Right kidney (tissue), 1 donor: Measurements from ENCODE around the gene LMF1.
A peak's percentile ranks its signal among the peaks of the same experiment; 100 is the strongest.
"Not testable (repeated sequence)": the region's sequence is repeated elsewhere in the genome, so short reads cannot be mapped to it uniquely, and the experiment has no call there.

ENCODE experiments used
- DNase-seq: peaks from one replicate; pipeline ENCODE4 v3.0.0-alpha.2; 2016

LMF1 gene

DNA sequence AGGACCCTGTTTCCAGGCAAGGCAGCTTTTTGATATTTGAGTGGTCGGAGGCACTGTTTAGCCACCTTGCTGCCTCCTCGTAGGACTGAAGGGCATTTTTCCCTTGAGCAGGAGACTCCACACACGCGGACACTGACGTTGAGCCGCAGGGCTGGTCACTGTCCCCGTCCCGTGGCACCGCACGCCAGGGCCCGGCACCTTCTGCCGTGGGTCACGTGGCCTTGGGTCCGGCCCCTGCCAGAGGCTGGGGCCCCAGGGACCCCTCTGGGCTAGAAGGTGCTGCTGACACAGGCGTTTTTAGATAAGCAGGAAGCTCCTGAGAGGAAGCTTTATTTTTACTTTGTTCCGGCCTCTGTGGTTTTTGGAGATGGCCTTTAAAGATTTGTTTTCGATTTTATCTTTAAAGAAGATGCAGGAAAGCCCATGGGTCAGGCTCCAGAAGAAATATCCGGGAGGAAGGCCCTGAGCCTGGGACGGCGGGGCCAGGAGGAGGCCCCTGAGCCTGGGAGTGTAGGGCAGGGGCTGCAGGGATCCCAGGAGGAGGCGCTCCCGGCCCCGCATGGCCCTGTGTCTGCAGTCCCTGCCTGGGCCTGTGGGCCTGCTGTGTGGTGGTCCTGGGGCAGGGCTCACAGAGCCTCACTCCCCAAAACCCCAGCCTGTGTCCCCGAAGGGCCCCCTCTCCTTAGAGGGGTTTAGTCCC, 139.8 kb downstream of the LMF1 start:
- DNase-seq, result no peak

DNA sequence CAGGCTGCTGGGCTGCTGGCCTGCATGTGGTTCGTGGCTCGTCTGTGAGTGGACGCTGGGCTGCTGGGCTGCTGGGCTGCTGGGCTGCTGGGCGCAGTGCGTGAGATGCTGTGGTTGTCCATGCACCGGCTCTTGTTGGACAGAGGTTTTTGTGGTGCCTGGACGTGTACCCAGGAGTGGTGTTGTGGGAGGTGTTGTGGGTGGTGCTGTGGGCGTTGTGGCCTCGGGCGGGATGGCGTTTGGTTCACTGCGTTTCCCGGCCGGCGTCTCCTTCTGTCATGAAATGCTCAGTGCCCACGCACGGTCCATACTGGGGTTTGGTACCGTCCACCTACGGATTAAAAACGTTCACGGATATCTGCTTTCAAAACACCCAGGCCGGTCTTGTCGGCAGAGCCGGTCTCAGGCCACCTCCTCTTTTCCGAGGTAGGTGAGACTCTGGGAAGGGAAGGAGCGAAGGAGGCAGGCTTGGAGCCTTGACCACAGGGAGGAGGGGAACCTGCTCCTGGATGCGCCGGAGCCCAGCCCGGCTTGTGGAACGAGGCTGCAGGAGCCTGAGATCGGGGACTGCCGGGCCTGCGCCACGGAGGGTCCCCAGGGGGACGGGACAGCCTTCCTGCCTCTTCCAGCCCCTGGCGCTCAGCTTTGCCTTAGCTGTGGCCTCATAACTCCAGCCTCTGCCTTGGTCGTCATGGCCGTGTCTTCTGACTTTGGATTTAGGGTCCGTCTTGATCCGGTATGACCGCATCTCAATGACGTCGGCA, 140.5 kb downstream of the LMF1 start:
- DNase-seq, result no peak

DNA sequence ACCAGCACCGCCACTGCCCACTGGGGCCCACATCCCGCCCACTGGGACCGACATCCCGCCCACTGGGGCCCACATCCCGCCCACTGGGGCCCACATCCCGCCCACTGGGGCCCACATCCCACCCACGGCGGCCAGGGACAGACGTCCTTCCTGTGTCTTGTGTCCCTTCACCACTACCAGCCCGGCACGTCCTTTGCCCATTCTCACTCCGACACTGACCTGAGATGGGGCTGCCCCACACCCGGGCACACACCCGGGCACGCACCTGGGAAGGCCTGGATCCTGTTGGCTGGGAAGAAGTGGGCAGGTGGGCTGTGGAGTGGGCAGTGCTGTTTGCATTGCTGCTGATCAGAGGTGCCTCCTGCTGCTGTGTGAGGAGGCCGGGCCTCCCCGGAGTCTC, 141.9 kb downstream of the LMF1 start:
- DNase-seq, result no peak

GRCh38 chr16:827513-827912, 143.3 kb downstream of the LMF1 start:
- DNase-seq, result no peak

DNA sequence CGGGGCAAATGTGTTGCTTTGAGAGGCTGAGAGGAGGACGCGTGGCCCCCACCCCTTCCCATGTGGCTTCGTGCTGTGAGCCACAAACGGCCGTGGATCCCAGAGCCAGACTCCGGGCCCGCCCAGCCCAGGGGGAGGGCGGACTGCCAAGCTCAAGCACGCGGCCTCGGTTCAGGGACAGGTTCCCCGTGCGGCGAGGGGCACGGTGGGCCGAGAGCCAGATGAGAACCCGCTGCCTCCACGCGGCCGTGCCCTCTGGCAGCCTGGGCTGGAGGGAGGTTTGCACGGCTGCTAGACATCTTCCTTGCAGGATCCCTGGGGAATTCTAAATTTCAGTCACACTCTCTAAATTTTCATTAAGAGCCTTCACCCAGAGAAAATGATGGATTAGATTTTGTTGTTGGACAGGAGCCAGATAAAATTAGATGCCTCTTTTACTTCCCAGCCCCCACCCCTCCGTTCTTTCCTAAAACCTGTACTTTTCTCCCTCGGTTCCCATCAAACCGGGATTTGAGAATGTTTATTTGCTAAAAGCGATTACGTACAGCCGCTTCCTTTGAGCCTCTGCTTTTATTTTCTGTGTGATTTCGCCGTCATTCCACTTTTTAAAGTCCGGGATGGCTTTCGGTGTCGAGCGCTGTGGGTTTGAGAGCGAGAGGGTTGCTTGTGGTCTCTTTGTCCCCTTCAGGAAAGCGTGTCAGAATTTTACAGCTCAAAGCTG, 145.3 kb downstream of the LMF1 start:
- DNase-seq, result no peak

- DNase-seq, result no peak
Measured at GRCh38 chr16:824601-825000, 146.2 kb downstream of the LMF1 start.

- DNase-seq, result no peak
Measured at GRCh38 chr16:824194-824593, 146.6 kb downstream of the LMF1 start.

- no peak for DNase-seq
Measured at GRCh38 chr16:822909-823297, 147.9 kb downstream of the LMF1 start.

DNA sequence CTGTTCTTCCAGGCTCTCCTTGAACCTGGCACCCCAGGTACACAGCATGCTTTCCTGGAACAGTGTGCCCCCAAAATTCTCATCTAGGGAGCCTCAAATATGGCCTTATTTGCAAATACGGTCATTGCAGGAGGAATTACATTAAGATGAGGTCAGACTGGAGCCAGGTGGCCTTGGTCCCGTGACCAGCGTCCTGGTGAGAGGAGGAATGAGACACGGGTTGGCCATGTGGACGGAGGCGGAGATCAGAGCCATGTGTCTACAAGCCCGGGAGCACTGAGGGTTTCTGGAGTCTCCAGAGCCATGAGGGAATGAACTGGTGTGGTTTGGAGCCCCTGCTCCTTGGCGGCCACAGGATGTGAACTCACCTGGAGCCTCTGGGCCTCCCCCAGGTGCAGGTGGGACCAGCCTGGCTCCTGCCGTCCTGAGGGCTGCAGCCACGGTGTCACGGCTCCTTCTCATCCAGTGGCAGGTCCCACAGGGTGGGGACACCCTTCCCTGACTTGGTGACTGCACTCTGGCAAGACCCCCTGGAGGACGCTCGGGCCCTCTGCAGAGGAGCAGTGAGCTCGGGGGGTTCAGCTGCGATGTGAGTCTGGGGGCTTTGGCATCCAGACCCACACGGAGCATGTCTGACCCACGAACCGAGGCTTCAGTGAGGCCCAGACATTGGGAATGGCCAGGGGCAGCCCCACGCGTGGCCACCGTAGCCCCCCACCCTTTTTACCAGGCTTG, 148.4 kb downstream of the LMF1 start:
- DNase-seq, result no peak

DNA sequence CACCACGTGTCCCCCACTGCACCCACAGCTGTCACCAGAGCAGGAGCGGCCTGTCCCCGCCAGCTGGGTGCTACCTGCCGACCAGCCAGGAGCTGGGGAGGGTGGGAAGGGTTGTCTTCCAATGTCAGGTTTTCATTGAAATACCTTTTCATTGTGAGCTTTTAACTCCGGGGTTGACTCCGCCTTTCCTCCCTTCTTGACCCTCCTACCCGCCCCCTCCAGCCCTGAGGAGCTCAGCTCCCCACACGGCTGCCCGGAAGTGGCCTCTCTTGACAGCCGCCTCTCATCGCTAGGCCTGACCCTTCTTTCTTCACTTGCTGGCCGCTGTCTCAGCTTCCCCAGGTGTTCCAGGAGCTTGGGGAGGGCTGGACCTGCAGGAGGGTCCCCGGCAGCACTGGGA, 149.0 kb downstream of the LMF1 start:
- DNase-seq, result no peak

GRCh38 chr16:820748-821147, 150.0 kb downstream of the LMF1 start:
- no peak for DNase-seq

DNA sequence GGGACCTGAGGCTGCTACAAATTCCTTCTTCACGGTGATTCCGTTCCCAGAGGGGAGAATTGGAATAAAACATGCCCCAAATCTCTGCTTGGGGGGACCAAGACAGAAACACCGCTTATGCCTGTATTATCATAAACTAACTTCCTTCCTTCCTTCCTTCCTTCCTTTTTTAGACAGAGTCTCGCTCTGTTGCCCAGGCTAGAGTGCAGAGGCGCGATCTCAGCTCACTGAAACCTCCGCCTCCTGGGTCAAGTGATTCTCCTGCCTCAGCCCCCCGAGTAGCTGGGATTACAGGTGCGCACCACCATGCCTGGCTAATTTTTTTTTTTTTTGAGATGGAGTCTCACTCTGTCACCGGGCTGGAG, 150.8 kb downstream of the LMF1 start:
- not testable (repeated sequence) for DNase-seq

DNA sequence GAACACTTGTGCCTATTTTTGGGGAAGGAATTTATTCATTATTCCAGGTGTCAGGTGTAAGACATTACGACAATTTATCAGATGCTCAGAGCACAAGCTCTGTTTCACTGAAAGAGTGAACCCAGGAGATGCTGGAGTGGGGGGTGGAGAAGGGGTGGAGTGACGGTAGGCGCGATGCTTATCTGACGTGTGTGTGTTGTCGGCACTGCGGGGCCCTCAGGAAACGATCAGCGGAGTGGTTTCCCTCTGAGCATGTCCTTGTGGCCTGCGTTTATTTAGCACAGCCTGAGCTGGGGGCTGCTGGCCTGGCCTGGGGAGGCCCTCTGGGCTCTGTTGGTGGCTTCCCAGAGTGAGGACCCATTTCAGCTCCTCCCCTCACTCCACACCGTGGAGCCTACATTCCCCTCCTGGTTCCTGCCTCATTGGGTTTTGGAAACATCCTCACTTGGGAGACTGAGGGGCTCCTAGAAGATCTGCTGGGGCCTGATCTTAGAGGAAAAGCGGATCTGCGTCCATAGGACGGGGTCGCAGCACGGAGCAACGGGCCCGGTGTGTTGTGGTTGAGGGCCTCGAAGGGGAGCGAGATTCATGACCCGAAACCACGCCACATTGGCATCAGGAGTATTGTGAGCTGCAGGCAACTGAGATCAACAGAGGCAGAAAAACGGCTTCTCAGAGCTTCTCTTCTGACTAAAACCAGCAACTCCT, 151.3 kb downstream of the LMF1 start:
- DNase-seq, result no peak

GRCh38 chr16:818592-818991, 152.2 kb downstream of the LMF1 start:
- DNase-seq, result no peak

DNA sequence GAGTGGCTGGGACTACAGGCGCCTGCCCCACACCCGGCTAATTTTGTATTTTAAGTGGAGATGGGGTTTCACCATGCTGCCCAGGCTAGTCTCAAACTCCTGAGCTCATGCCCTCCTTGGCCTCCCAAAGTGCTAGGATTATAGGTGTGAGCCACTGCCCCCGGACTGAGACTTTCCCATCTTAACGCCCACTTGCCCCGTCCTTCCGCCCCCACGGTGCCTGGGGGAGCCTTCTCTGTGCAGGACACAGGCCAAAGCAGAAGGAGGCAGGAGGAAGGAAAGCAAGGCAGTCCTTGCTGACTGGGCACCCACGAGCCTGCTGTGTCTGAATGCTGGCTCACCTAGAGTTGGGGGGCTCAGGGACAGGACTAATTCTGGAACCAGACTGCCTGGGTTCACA, 152.7 kb downstream of the LMF1 start:
- no peak for DNase-seq

DNA sequence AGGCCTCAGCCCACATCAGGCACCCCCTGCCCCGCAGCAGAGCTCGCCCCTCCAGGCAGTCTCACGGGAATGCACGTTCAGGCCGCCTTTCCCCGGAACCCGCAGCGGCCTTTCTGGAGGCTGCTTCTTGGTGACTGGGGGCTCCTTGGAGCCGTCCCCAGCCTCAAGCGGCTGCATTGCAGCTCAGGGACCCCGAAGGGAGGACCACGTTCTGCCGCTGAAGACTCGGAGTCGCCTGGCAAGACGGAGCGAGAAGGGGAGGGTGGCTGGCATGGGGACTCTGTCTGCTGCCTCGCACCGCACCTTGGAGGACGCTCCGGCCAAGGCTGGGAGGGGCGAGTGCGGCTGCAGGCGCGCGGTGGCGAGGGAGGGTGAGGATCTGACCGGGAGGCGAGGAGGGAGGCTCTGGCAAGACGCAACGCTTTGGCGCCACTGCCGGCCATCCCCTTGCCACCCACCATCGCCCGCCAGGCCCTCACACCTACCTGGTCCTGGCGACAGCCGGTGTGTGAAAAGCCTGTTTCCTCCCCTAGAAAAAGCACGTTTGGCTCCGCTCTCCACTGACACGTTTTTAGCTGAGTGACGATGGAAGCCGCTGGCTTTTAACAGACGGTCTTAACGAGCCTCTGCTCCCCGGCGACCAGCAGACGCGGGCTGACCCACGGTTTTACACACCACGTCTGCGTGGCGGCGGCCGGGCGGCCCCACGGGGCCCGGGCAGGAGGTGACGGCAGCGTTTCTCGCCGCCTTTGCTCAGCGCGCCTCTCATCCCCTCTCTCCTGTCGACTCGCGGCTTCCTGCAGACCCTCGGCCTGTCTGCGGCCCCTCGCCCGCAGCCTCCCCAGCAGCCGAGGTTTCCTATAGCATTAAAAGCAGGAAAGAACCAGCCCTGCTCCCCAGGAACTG, 153.5 kb downstream of the LMF1 start:
- DNase-seq, result peak; percentile 31

GRCh38 chr16:815861-816260, 154.9 kb downstream of the LMF1 start:
- no peak for DNase-seq

DNA sequence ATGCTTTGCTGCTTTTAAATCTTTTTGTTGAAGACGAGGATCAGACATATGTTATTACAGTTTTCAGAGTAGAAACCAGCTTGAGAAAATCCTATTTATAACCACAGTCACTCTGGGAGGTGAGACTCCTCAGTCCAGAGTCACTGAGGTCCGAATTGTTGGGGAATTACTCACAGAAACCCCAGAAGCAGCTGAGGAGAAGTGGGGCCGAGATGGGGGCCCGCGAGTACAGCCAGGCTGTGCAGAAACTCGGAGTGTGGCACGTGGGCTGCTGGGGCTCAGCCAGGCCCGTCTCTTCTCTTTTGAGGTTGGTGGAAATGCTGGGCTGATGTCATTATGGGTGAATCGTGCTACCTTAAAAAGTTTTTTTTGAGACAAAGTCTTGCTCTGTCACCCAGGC, 155.8 kb downstream of the LMF1 start:
- no peak for DNase-seq

- peak; percentile 55 for DNase-seq
Measured at GRCh38 chr16:813916-814412, 156.8 kb downstream of the LMF1 start.

DNA sequence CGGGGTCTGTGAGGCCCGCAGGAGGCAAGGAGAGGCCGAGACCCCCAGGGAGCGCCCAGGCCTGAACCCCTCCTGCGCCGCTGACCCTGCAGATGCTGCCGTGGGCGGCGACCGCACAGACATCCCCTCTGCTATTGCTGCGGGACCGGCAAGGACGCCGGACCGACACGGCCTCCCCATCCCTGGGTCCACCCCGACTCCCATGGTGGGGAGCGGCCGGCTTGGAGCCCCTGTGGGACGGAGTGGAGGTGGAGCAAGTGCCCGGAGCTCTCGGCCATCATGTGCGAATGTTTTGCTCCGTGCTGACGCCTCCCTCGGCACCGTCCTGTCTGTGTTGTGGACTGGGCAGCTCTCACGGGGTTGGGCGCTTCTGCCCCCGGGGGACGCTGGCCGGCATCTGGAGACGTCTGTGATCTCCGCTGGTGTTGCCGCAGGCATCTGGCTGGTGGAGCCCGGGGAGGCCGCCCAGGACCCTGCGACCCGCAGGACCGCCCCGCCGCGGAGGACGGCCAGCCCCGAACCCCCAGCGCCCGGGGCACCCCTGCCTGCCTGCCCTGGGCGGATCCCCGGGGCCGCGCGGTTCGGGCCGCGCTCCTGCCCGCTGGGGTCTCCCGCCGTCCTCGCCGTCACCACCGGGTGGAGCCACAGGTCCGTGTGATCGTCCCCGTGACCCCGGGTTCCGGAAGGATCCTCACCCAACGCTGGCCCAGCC, 157.4 kb downstream of the LMF1 start:
- peak; percentile 40 for DNase-seq
